HG03066 (cell line): ENCODE results near the gene TNFRSF21.
"Not testable (repeated sequence)": the region's sequence is repeated elsewhere in the genome, so short reads cannot be mapped to it uniquely, and the experiment has no call there.

Experiments
- ATAC-seq: cut with Tn5 transposase; IDR thresholded peaks from one replicate; pipeline ENCODE4 v1.9.1; 2021; ENCODE audit warnings: low read depth; ENCODE audit not compliant: unreplicated experiment

The TNFRSF21 gene

GRCh38 chr6:47292027-47292426 is 17.7 kb downstream of the TNFRSF21 start:
- ATAC-seq, result no peak

GRCh38 chr6:47290124-47290834 is 19.4 kb downstream of the TNFRSF21 start:
- no peak for ATAC-seq

- no peak for ATAC-seq
These were observed 21.2 kb downstream of the TNFRSF21 start for GRCh38 chr6:47288267-47289090.

- ATAC-seq, result no peak
These were observed 23.4 kb downstream of the TNFRSF21 start for GRCh38 chr6:47286301-47286700.

- ATAC-seq, result no peak
These were observed 25.7 kb downstream of the TNFRSF21 start for GRCh38 chr6:47283993-47284392.

GRCh38 chr6:47278545-47278944 is 31.2 kb downstream of the TNFRSF21 start:
- ATAC-seq, result no peak

GRCh38 chr6:47277702-47278101 is 32.0 kb downstream of the TNFRSF21 start:
- ATAC-seq, result no peak

GRCh38 chr6:47276377-47276776 is 33.3 kb downstream of the TNFRSF21 start:
- no peak for ATAC-seq

- no peak for ATAC-seq
These were observed 34.1 kb downstream of the TNFRSF21 start for GRCh38 chr6:47275640-47276039.

GRCh38 chr6:47275132-47275531 is 34.6 kb downstream of the TNFRSF21 start:
- not testable (repeated sequence) for ATAC-seq

- no peak for ATAC-seq
These were observed 41.0 kb downstream of the TNFRSF21 start for GRCh38 chr6:47268572-47269187.

- ATAC-seq, result no peak
These were observed 42.4 kb downstream of the TNFRSF21 start for GRCh38 chr6:47267301-47267700.

- no peak for ATAC-seq
These were observed 43.7 kb downstream of the TNFRSF21 start for GRCh38 chr6:47265971-47266370.

- ATAC-seq, result no peak
These were observed 44.9 kb downstream of the TNFRSF21 start for GRCh38 chr6:47264775-47265184.

GRCh38 chr6:47263268-47263667 is 46.4 kb downstream of the TNFRSF21 start:
- no peak for ATAC-seq

GRCh38 chr6:47262231-47262630 is 47.5 kb downstream of the TNFRSF21 start:
- ATAC-seq, result no peak

- ATAC-seq, result no peak
These were observed 48.5 kb downstream of the TNFRSF21 start for GRCh38 chr6:47261191-47261590.

GRCh38 chr6:47260021-47260420 is 49.7 kb downstream of the TNFRSF21 start:
- ATAC-seq, result no peak

GRCh38 chr6:47258724-47259347 is 50.9 kb downstream of the TNFRSF21 start:
- no peak for ATAC-seq

- no peak for ATAC-seq
These were observed 52.5 kb downstream of the TNFRSF21 start for GRCh38 chr6:47256981-47257730.
